Skin epidermis (tissue), 12 donors: ENCODE data around the gene XCR1.
"Not testable (repeated sequence)": the region's sequence is repeated elsewhere in the genome, so short reads cannot be mapped to it uniquely, and the experiment has no call there.

Source experiments
- H3K27ac ChIP-seq, 21 experiments: fragments of 200-600 bp; sonication (generic) in 11 of 21; one replicate each; pipeline ENCODE4 v1.5.0; 2020; ENCODE audit warnings: mild to moderate bottlenecking in 3 of 21, inconsistent platforms in 2 of 21, moderate library complexity in 2 of 21
- H3K4me3 ChIP-seq, 7 experiments: fragments of 200-600 bp; sonication (generic) in 2 of 7; one replicate each; pipeline ENCODE4 v1.5.0; 2020; ENCODE audit warnings: inconsistent platforms in 2 of 7, mild to moderate bottlenecking in 2 of 7, moderate library complexity in 1 of 7

The XCR1 gene

GRCh38 chr3:46027021-46027705 is at the start of gene XCR1:
Gene XCR1 (minus strand): TSS chr3:46027483. CDS start chr3:46021947, 5,536 bp downstream.
- Histone ChIP-seq H3K4me3 (no peak within 1 kb of the TSS), H3K27ac (peak within 1 kb of the TSS in 1 of 21 experiments; percentile 23)

DNA sequence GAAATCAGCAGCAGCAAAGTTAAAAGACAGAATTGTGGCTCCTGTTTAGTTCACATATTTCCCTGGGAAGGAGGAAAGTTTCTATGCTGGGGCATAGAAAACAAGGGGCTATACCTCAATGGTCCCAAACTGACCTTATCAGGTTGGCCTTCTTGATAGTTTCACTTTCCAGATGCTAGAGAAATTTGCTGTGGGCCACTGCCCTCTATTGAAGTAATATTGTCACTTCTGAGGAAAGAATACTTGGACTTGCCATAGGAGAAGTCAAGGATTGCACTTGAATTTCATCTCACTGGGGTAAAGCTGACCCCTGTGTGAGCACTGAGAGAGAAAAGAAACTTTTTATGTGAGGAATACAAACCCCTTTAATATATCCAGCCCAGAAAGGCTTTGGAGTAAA is 49.3 kb upstream of the XCR1 start:
- Histone ChIP-seq H3K27ac (no peak overlapping the region), H3K4me3 (no peak overlapping the region)

DNA sequence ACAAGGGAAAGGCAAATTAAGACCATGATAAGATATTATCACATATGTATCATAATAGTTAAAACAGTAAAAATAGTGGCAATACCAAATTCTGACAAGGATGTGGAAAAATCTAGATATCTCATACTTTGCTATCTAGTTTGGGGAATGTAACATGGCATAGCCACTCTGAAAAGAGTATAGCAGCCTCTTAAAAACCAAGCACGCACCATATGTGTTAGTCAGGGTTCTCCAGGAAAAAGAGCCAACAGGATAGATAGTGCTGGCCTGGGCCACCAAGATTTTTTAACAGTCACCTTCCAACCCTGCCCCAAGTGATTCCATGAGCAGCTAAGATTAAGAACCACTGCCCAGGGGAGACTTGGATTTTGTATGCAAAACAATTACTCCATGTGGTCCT is 48.5 kb upstream of the XCR1 start:
- Histone ChIP-seq H3K4me3 (no peak overlapping the region), H3K27ac (no peak overlapping the region)

DNA sequence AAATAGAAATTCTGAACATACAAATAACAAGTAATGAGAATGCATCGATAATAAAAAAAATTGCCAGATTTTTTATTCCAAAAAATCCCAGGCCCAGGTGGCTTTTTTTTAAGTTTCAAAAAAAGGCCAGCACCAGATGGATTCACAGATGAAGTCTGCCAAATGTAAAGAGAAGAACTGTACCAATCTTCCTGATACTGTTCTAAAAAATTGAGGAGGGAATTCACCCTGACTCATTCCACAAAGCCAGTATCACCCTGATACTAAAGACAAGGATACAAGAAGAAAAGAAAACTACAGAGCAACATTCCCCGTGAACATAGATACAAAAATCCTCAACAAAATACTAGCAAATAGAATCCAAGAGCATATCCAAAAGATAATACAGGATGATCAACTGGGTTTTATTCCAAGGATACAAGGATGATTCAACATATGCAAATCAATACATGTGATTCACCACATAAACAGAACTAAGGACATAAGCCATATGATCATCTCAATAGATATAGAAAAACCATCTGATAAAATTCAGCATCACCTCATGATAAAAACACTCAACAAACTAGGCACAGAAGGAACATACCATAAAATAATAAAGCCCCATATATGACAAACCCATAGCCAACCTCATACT is 44.1 kb upstream of the XCR1 start:
- H3K27ac ChIP-seq = no peak overlapping the region
- no peak overlapping the region for H3K4me3 ChIP-seq

DNA sequence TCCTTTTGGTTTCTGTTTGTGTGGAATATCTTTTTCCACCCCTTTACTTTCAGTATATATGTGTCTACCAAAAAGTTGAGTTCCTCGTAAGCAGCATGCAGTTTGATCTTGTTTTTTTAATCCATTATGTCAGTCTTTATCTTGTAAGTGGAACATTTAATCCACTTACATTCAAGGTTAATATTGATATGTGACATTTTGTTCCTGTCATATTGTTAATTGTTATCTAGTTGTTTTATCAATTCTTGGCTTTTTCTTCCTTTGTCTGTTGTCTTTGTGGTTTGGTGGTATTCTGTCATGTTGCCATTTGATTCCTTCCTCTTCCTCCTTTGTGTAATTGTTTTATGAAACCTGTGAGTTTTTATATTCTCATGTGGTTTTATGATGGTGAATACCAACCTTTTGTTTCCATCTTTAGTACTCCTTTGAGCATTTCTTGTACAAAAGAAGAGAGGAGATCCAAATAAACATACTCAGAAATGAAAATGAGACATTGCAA is 43.4 kb upstream of the XCR1 start:
- H3K27ac ChIP-seq = peak overlapping the region in 2 of 21 experiments; percentile 69 to 79

GRCh38 chr3:46068501-46068900 is 41.2 kb upstream of the XCR1 start:
- no peak overlapping the region for H3K4me3 ChIP-seq
- peak overlapping the region in 3 of 21 experiments; percentile 33 to 79 (median 69) for H3K27ac ChIP-seq

More for the DNA sequence above, 43.4 kb upstream of the XCR1 start:
- H3K4me3 ChIP-seq = no peak overlapping the region

GRCh38 chr3:46067401-46067800 is 40.1 kb upstream of the XCR1 start:
- H3K4me3 ChIP-seq = no peak overlapping the region
- H3K27ac ChIP-seq = peak overlapping the region in 8 of 21 experiments; percentile 19 to 79 (median 44)

DNA sequence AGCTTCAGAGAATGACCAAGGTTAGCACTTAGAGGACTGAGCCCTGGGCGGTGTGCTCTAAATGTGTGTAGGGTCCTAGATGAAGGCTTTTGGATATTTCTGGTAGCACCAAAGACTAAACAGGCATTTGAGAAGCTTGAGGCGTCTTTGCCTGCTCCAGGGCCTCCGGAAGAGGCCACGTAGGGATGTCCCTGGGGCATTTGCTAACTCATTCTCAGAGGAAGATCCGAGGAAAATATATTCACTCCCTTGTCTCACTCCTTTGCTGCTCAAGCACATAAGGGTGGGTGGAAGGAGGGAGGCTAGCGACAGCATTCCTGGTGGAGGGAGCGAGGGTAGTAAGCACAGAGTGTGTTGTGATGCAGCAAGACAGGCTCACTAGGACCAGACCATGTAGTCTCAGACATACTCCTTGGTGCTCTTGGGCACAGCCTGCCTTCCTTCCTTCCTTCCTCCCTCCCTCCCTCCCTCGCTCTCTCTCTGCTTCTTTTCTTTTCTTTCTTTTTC is 38.5 kb upstream of the XCR1 start:
- Histone ChIP-seq H3K27ac (peak overlapping the region in 4 of 21 experiments; percentile 5 to 34 (median 18)), H3K4me3 (no peak overlapping the region)

GRCh38 chr3:46065294-46065705 is 38.0 kb upstream of the XCR1 start:
- Histone ChIP-seq H3K4me3 (no peak overlapping the region), H3K27ac (peak overlapping the region in 3 of 21 experiments; percentile 5 to 34 (median 11))

GRCh38 chr3:46062679-46063078 is 35.4 kb upstream of the XCR1 start:
- H3K27ac ChIP-seq = peak overlapping the region in 1 of 21 experiments; percentile 0

DNA sequence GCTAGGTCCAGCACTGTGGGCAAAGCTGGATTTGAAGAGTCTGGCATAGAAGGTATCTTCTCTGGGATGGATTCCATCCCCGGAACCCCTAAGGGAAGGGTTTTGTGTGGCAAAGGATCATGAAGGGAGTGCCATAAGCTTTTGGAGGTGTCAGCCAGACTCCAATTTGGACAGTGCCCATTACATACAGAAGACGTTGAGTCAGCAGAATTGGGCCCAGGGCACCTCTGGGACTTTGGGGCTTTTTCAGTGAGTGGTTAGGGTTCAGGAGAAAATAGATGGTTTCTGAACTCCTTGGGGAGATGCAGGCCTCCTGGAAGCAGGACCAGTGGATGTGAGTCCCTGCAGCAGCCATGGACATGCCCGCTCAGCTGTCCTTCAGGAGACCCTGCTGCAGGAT is 34.6 kb upstream of the XCR1 start:
- no peak overlapping the region for H3K4me3 ChIP-seq
- no peak overlapping the region for H3K27ac ChIP-seq

More at GRCh38 chr3:46062679-46063078, 35.4 kb upstream of the XCR1 start:
- H3K4me3 ChIP-seq = no peak overlapping the region

DNA sequence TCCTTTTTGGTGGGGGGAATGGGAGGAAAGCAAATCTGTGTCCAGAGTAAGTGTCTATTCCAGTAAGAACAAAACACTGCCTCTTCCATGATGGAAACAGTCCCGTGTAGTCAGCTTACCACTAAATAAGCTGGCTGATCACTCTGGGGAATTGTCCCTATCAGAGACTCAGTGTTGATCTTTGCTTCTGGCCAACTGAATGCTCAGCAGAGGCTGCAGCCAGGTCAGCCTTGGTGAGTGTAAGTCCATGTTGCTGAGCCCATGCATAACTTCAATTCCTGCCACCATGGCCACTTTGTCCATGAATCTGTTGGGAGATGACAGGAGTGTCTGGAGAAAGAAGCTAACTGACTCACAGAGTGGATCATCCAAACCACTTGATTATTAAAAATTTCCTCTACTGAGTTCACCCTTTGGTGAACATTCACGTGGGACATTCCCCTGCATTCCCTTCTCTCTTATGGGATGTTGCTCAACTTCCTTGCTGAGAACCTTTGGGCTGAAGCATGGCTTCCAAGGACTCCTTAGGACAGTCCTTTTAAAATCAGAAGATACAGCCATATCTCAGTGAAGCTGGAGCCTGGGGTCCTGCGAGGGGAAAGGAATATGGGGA is 33.9 kb upstream of the XCR1 start:
- Histone ChIP-seq H3K4me3 (no peak overlapping the region), H3K27ac (no peak overlapping the region)

DNA sequence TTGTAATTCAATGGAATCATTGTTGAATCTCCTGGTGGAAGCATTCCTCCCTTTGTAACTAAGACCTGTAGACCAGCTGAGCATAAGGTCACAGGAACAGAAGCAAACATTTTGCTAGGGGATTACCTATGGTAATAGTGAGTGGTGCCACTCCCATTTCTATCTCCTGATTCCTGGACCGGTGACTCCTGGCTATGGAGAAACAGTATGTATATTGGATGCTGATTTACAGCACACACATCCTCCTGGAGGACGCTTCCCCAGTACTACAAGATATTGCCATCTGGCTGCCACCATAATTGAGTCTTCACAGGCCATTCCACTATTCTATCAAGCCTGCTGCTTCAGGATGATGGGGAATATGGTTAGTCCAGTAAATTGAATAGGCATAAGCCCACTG is 33.3 kb upstream of the XCR1 start:
- H3K4me3 ChIP-seq = no peak overlapping the region

GRCh38 chr3:46059432-46059831 is 32.1 kb upstream of the XCR1 start:
- Histone ChIP-seq H3K4me3 (no peak overlapping the region), H3K27ac (peak overlapping the region in 2 of 21 experiments; percentile 12 to 16)

More for the DNA sequence above, 33.3 kb upstream of the XCR1 start:
- H3K27ac ChIP-seq = peak overlapping the region in 1 of 21 experiments; percentile 12

DNA sequence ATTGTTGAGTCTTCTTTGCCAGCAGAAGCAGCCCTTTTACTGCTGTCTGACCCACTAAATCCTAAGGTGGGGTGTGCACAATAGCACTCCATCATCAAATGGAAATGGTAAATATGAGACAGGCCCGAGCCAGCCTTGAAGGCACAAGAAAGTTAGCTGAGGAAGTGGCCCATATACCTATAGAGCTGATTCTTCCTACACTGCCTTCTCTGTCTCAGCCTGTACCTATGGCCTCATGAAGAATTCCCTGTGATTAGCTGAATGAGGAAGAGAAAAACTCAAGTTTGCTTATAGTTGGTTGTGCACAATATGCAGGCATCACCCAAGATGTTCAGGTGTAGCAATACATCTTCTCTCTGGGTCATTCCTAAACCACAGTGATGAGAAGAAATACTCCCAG is 31.7 kb upstream of the XCR1 start:
- peak overlapping the region in 2 of 21 experiments; percentile 5 to 16 for H3K27ac ChIP-seq

GRCh38 chr3:46057716-46058115 is 30.4 kb upstream of the XCR1 start:
- peak overlapping the region in 1 of 21 experiments; percentile 5 for H3K27ac ChIP-seq
- H3K4me3 ChIP-seq = no peak overlapping the region

More for the DNA sequence above, 31.7 kb upstream of the XCR1 start:
- H3K4me3 ChIP-seq = no peak overlapping the region

DNA sequence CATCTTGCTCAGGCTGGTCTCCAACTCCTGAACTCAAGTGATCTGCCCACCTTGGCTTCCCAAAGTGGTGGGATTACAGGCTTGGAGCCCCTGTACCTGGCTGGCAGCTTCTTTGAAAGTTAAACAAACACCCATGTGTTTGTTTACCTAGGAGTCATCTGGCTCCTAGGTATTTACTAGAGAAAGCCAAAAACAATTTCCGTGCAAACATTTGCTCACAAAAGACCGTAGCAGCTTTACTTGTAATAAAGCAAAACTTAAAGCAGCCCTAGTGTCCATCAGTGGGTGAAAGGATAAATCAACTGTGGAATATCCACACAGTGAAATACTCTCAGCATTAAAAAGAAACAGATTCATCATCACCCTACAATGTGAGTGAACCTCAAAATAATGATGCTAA is 29.4 kb upstream of the XCR1 start:
- H3K4me3 ChIP-seq = no peak overlapping the region
- H3K27ac ChIP-seq = no peak overlapping the region

GRCh38 chr3:46053761-46054515 is 26.7 kb upstream of the XCR1 start:
- not testable (repeated sequence) for H3K4me3 ChIP-seq, H3K27ac ChIP-seq

- H3K4me3 ChIP-seq, H3K27ac ChIP-seq: not testable (repeated sequence)
These were observed 26.0 kb upstream of the XCR1 start for GRCh38 chr3:46053265-46053664.

- H3K4me3 ChIP-seq = no peak overlapping the region
These were observed 25.2 kb upstream of the XCR1 start for GRCh38 chr3:46052531-46052930.

More at GRCh38 chr3:46052531-46052930, 25.2 kb upstream of the XCR1 start:
- no peak overlapping the region for H3K27ac ChIP-seq
